Hematopoietic multipotent progenitor cell treated with erythropoietin and hydrocortisone succinate and interleukin-3 and kit ligand, for 15 days (in vitro differentiated cells): Measurements from ENCODE around the gene PCSK5.
"Not testable (repeated sequence)": the region's sequence is repeated elsewhere in the genome, so short reads cannot be mapped to it uniquely, and the experiment has no call there.

ENCODE experiments used
- DNase-seq: peaks from one replicate; pipeline ENCODE4 v3.0.0-alpha.2; 2015; ENCODE audit warnings: low spot score

PCSK5 gene

GRCh38 chr9:76249309-76249708 lies 358.8 kb downstream of the PCSK5 start:
- no peak for DNase-seq

GRCh38 chr9:76255781-76256455 lies 365.4 kb downstream of the PCSK5 start:
- no peak for DNase-seq

GRCh38 chr9:76257311-76257710 lies 366.8 kb downstream of the PCSK5 start:
- DNase-seq: no peak

GRCh38 chr9:76266649-76267283 lies 376.3 kb downstream of the PCSK5 start:
- no peak for DNase-seq

- no peak for DNase-seq
These were observed 376.8 kb downstream of the PCSK5 start for GRCh38 chr9:76267284-76267652.

- DNase-seq: no peak
These were observed 379.3 kb downstream of the PCSK5 start for GRCh38 chr9:76269789-76270188.

GRCh38 chr9:76271755-76272154 lies 381.3 kb downstream of the PCSK5 start:
- no peak for DNase-seq

- no peak for DNase-seq
These were observed 398.6 kb downstream of the PCSK5 start for GRCh38 chr9:76289042-76289441.

- DNase-seq: no peak
These were observed 399.2 kb downstream of the PCSK5 start for GRCh38 chr9:76289703-76290102.

GRCh38 chr9:76290555-76290954 lies 400.1 kb downstream of the PCSK5 start:
- no peak for DNase-seq

GRCh38 chr9:76292246-76292645 lies 401.8 kb downstream of the PCSK5 start:
- no peak for DNase-seq

- no peak for DNase-seq
These were observed 402.2 kb downstream of the PCSK5 start for GRCh38 chr9:76292658-76293057.

GRCh38 chr9:76294301-76294700 lies 403.8 kb downstream of the PCSK5 start:
- DNase-seq: no peak

- no peak for DNase-seq
These were observed 406.3 kb downstream of the PCSK5 start for GRCh38 chr9:76296561-76297310.

- DNase-seq: no peak
These were observed 407.3 kb downstream of the PCSK5 start for GRCh38 chr9:76297721-76298239.

- DNase-seq: no peak
These were observed 408.2 kb downstream of the PCSK5 start for GRCh38 chr9:76298521-76299144.

- no peak for DNase-seq
These were observed 412.1 kb downstream of the PCSK5 start for GRCh38 chr9:76302543-76302942.

GRCh38 chr9:76302947-76303550 lies 412.6 kb downstream of the PCSK5 start:
- DNase-seq: peak; percentile 56

GRCh38 chr9:76307047-76307446 lies 416.6 kb downstream of the PCSK5 start:
- not testable (repeated sequence) for DNase-seq

GRCh38 chr9:76310577-76310976 lies 420.1 kb downstream of the PCSK5 start:
- DNase-seq: no peak

GRCh38 chr9:76310991-76311390 lies 420.5 kb downstream of the PCSK5 start:
- no peak for DNase-seq

- DNase-seq: no peak
These were observed 421.1 kb downstream of the PCSK5 start for GRCh38 chr9:76311537-76311936.
